Panc1 (cell line): ENCODE results near the gene G0S2. TPM values are rescaled to one million over a fixed set of nuclear protein-coding genes. Genes with fewer than 3 reads are reported as not detected.

Experiments
- ATAC-seq: fragments of 200-7000 bp; cut with Tn5 transposase; 2 replicates; pipeline ENCODE4 v1.9.1; 2020; ENCODE audit warnings: mild to moderate bottlenecking, moderate library complexity
- BruUV-seq: library from RNA; stranded (reverse); fragments of 400-500 nt; replicated peaks from 2 replicates; lab custom pipeline; 2021; lab: Mats Ljungman, UMichigan
- CTCF ChIA-PET: fragments of 300-600 bp; sonication (Branson Sonifier 250); formaldehyde crosslinking; loops from one replicate; lab custom pipeline; 2022; ENCODE audit warnings: antibody characterized with exemption; lab: Charles Lee
- POLR2A ChIA-PET: fragments of 300-600 bp; sonication (Branson Sonifier 250); formaldehyde crosslinking; loops from one replicate; lab custom pipeline; 2022; ENCODE audit warnings: antibody characterized with exemption; lab: Charles Lee
- DNase-seq: peaks from one replicate; pipeline ENCODE4 v3.0.0-alpha.2; 2010; ENCODE audit warnings: low read depth, low spot score
- H3K27ac ChIP-seq: 2 replicates; pipeline ENCODE4 v1.5.1; 2011; ENCODE audit warnings: mild to moderate bottlenecking, low read length, inconsistent platforms
- H3K27me3 ChIP-seq: fragments of 200-500 bp; sonication (Bioruptor generic); 2 replicates; pipeline ENCODE4 v1.6.0; 2014; ENCODE audit warnings: low read length, inconsistent platforms; ENCODE audit not compliant: control insufficient read depth, insufficient read depth
- H3K36me3 ChIP-seq: fragments of 200-500 bp; sonication (Bioruptor generic); 2 replicates; pipeline ENCODE4 v1.5.1; 2014; ENCODE audit warnings: inconsistent platforms, mild to moderate bottlenecking, low read length, moderate library complexity; ENCODE audit not compliant: control insufficient read depth, insufficient read depth
- H3K4me1 ChIP-seq: 2 replicates; pipeline ENCODE4 v1.5.1; 2011; ENCODE audit warnings: inconsistent platforms, mild to moderate bottlenecking, low read length, moderate library complexity; ENCODE audit not compliant: control insufficient read depth, insufficient read depth
- H3K4me3 ChIP-seq, 2 experiments: 2 replicates each; pipeline ENCODE4 v1.5.1; 2011 to 2012; ENCODE audit warnings: low read depth in 2 of 2, low read length in 2 of 2, mild to moderate bottlenecking in 2 of 2, inconsistent platforms in 1 of 2, moderate library complexity in 1 of 2
- H3K9me3 ChIP-seq: fragments of 200-500 bp; sonication (Bioruptor generic); 2 replicates; pipeline ENCODE4 v1.5.1; 2014; ENCODE audit warnings: low read depth, mild to moderate bottlenecking, inconsistent platforms, low read length, moderate library complexity; ENCODE audit not compliant: control insufficient read depth, insufficient read depth
- POLR2AphosphoS5 ChIP-seq: IDR thresholded peaks from 2 replicates; pipeline ENCODE4 v1.6.1; 2012; ENCODE audit warnings: mild to moderate bottlenecking, low read depth, low read length, moderate library complexity
- SIN3A ChIP-seq: IDR thresholded peaks from 2 replicates; pipeline ENCODE4 v1.6.1; 2012; ENCODE audit warnings: low read depth, mild to moderate bottlenecking, low read length, moderate library complexity, borderline replicate concordance; ENCODE audit not compliant: insufficient read depth
- TCF7L2 ChIP-seq: IDR thresholded peaks from 2 replicates; pipeline ENCODE4 v1.6.1; 2011; ENCODE audit warnings: mild to moderate bottlenecking, low read depth, low read length, inconsistent platforms
- in situ Hi-C: cut with HindIII; loops from 2 replicates; pipeline ENCODE4 v1.10.0; 2016; ENCODE audit warnings: low sequenced_read_pairs, low pct_unique_long_range_greater_than_20kb
- intact Hi-C: fragments of 100-400 bp; cut with micrococcal nuclease; formaldehyde crosslinking; loops from one replicate; pipeline ENCODE4 v1.10.0; 2022; ENCODE audit not compliant: unreplicated experiment
- total RNA-seq: library from RNA; stranded (reverse); gene quantifications from one replicate; pipeline ENCODE4 v1.2.1, GENCODE V29; 2021; ENCODE audit not compliant: unreplicated experiment
- TF ChIP-seq, protein P1 (sequence below): fragments of 450-650 bp; IDR thresholded peaks from 2 replicates; pipeline ENCODE4 v1.5.1; 2017; ENCODE audit warnings: mild to moderate bottlenecking
- TF ChIP-seq, protein P2 (sequence below), 2 experiments: IDR thresholded peaks; 2 replicates each; pipeline ENCODE4 v1.6.1; 2011 to 2012; ENCODE audit warnings: low read depth in 2 of 2, control low read depth in 1 of 2, low read length in 1 of 2, mild to moderate bottlenecking in 1 of 2, moderate library complexity in 1 of 2; ENCODE audit not compliant: insufficient read depth in 1 of 2

G0S2 gene
- total RNA-seq, 1 experiment from 2014 or later, result 2.5 TPM

GRCh38 chr1:209659909-209660308, 15.3 kb upstream of the G0S2 start:
- H3K27me3 ChIP-seq, result no peaks in the 10 kb centered on the region
- no peak for ATAC-seq
- H3K4me3 ChIP-seq, result no peak overlapping the region
- H3K36me3 ChIP-seq, result no peaks in the 10 kb centered on the region
- POLR2A ChIA-PET, result no interaction called here
- no peak overlapping the region for H3K27ac ChIP-seq
- no TSS peak for BruUV-seq
- intact Hi-C loops (no loop called here), in situ Hi-C loops (no loop called here)
- H3K4me1 ChIP-seq, result no peaks in the 10 kb centered on the region
- H3K9me3 ChIP-seq, result no peaks in the 10 kb centered on the region
- no peak for DNase-seq
- no peak for TF ChIP-seq POLR2AphosphoS5
- TF ChIP-seq, protein P1, sequence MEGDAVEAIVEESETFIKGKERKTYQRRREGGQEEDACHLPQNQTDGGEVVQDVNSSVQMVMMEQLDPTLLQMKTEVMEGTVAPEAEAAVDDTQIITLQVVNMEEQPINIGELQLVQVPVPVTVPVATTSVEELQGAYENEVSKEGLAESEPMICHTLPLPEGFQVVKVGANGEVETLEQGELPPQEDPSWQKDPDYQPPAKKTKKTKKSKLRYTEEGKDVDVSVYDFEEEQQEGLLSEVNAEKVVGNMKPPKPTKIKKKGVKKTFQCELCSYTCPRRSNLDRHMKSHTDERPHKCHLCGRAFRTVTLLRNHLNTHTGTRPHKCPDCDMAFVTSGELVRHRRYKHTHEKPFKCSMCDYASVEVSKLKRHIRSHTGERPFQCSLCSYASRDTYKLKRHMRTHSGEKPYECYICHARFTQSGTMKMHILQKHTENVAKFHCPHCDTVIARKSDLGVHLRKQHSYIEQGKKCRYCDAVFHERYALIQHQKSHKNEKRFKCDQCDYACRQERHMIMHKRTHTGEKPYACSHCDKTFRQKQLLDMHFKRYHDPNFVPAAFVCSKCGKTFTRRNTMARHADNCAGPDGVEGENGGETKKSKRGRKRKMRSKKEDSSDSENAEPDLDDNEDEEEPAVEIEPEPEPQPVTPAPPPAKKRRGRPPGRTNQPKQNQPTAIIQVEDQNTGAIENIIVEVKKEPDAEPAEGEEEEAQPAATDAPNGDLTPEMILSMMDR, result no peak
- TF ChIP-seq, protein P2, sequence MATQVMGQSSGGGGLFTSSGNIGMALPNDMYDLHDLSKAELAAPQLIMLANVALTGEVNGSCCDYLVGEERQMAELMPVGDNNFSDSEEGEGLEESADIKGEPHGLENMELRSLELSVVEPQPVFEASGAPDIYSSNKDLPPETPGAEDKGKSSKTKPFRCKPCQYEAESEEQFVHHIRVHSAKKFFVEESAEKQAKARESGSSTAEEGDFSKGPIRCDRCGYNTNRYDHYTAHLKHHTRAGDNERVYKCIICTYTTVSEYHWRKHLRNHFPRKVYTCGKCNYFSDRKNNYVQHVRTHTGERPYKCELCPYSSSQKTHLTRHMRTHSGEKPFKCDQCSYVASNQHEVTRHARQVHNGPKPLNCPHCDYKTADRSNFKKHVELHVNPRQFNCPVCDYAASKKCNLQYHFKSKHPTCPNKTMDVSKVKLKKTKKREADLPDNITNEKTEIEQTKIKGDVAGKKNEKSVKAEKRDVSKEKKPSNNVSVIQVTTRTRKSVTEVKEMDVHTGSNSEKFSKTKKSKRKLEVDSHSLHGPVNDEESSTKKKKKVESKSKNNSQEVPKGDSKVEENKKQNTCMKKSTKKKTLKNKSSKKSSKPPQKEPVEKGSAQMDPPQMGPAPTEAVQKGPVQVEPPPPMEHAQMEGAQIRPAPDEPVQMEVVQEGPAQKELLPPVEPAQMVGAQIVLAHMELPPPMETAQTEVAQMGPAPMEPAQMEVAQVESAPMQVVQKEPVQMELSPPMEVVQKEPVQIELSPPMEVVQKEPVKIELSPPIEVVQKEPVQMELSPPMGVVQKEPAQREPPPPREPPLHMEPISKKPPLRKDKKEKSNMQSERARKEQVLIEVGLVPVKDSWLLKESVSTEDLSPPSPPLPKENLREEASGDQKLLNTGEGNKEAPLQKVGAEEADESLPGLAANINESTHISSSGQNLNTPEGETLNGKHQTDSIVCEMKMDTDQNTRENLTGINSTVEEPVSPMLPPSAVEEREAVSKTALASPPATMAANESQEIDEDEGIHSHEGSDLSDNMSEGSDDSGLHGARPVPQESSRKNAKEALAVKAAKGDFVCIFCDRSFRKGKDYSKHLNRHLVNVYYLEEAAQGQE (IDR thresholded peaks at IDR 0.05; ENCODE audit: insufficient read depth in 1 of 2, low read depth in 2 of 2, low read length in 1 of 2), result no peak
- TF ChIP-seq SIN3A, result no peak
- no peak for TF ChIP-seq TCF7L2
- CTCF ChIA-PET, result no interaction called here

- CTCF ChIA-PET, result no interaction called here
- TF ChIP-seq, protein P2 (IDR thresholded peaks at IDR 0.05; ENCODE audit: insufficient read depth in 1 of 2, low read depth in 2 of 2, low read length in 1 of 2), result no peak
- TF ChIP-seq TCF7L2 (no peak), SIN3A (no peak), POLR2AphosphoS5 (no peak)
- TF ChIP-seq, protein P1, result no peak
- Histone ChIP-seq H3K4me1 (no peaks in the 10 kb centered on the region), H3K27ac (no peak overlapping the region), H3K4me3 (no peak overlapping the region), H3K36me3 (no peaks in the 10 kb centered on the region), H3K27me3 (no peaks in the 10 kb centered on the region), H3K9me3 (no peaks in the 10 kb centered on the region)
- POLR2A ChIA-PET, result no interaction called here
- DNase-seq, result no peak
- intact Hi-C loops, result no loop called here
- in situ Hi-C loops, result no loop called here
- ATAC-seq, result no peak
- BruUV-seq, result no TSS peak
Measured at GRCh38 chr1:209661071-209661470, 14.1 kb upstream of the G0S2 start.
